GM06990 (cell line): ENCODE data around the gene KIZ.

Source experiments
- DNase-seq: peaks from one replicate; pipeline ENCODE4 v3.0.0-alpha.2; 2011; ENCODE audit not compliant: insufficient read length; ENCODE audit errors: extremely low read depth
- H3K27me3 ChIP-seq: replicated peaks from 2 replicates; pipeline ENCODE4 v1.6.0; 2011; ENCODE audit warnings: low read length; ENCODE audit not compliant: control insufficient read depth, insufficient read depth
- H3K36me3 ChIP-seq: 2 replicates; pipeline ENCODE4 v1.5.1; 2011; ENCODE audit warnings: low read length; ENCODE audit not compliant: control insufficient read depth, insufficient read depth
- H3K4me3 ChIP-seq: replicated peaks from 2 replicates; pipeline ENCODE4 v1.5.1; 2011; ENCODE audit warnings: low read depth, mild to moderate bottlenecking, control low read depth, low read length
- CTCF ChIP-seq: IDR thresholded peaks from 2 replicates; pipeline ENCODE4 v1.5.1; 2011; ENCODE audit warnings: low read length, control low read depth, mild to moderate bottlenecking, inconsistent platforms; ENCODE audit not compliant: insufficient read depth, poor library complexity, severe bottlenecking

The KIZ gene

GRCh38 chr20:21224217-21224616 lies 98.3 kb downstream of the KIZ start:
- no peak for TF ChIP-seq CTCF

GRCh38 chr20:21225215-21225947 lies 99.5 kb downstream of the KIZ start:
- DNase-seq = no peak
- Histone ChIP-seq H3K27me3 (no peaks in the 10 kb centered on the region), H3K4me3 (no peak overlapping the region), H3K36me3 (no peaks in the 10 kb centered on the region)
- no peak for TF ChIP-seq CTCF

More at GRCh38 chr20:21224217-21224616, 98.3 kb downstream of the KIZ start:
- no peaks in the 10 kb centered on the region for H3K27me3 ChIP-seq
- no peak overlapping the region for H3K4me3 ChIP-seq
- no peaks in the 10 kb centered on the region for H3K36me3 ChIP-seq
- no peak for DNase-seq

- H3K27me3 ChIP-seq = no peaks in the 10 kb centered on the region
- H3K4me3 ChIP-seq = no peak overlapping the region
- DNase-seq = peak; percentile 19
- no peak for TF ChIP-seq CTCF
- H3K36me3 ChIP-seq = no peaks in the 10 kb centered on the region
Observed at GRCh38 chr20:21228511-21228910, 102.6 kb downstream of the KIZ start.

GRCh38 chr20:21229163-21229562 lies 103.3 kb downstream of the KIZ start:
- DNase-seq = no peak
- no peaks in the 10 kb centered on the region for H3K27me3 ChIP-seq
- TF ChIP-seq CTCF = no peak
- no peak overlapping the region for H3K4me3 ChIP-seq
- no peaks in the 10 kb centered on the region for H3K36me3 ChIP-seq

- H3K4me3 ChIP-seq = no peak overlapping the region
Observed at GRCh38 chr20:21230220-21230619, 104.3 kb downstream of the KIZ start.

More at GRCh38 chr20:21230220-21230619, 104.3 kb downstream of the KIZ start:
- DNase-seq = no peak
- no peak for TF ChIP-seq CTCF
- Histone ChIP-seq H3K27me3 (no peaks in the 10 kb centered on the region), H3K36me3 (no peaks in the 10 kb centered on the region)
